Fibroblast of the aortic adventitia (primary cell): ENCODE results near the gene COL4A2. TPM values are rescaled to one million over a fixed set of nuclear protein-coding genes. Genes with fewer than 3 reads are reported as not detected.
"Not testable (repeated sequence)": the region's sequence is repeated elsewhere in the genome, so short reads cannot be mapped to it uniquely, and the experiment has no call there.

Experiments used
- DNase-seq: peaks from one replicate; pipeline ENCODE4 v3.0.0-alpha.2; 2010; ENCODE audit warnings: low read depth
- H3K4me3 ChIP-seq: 2 replicates; pipeline ENCODE4 v1.5.1; 2011; ENCODE audit warnings: low read depth, mild to moderate bottlenecking, control low read depth, low read length, moderate library complexity
- total RNA-seq: library from RNA; depleted of rRNA; stranded (reverse); fragments of >200 nt; gene quantifications from 2 replicates; pipeline ENCODE4 v1.2.3, GENCODE V29; 2012; ENCODE audit warnings: low replicate concordance
- TF ChIP-seq, protein P1 (sequence below): IDR thresholded peaks from 2 replicates; pipeline ENCODE4 v1.5.1; 2011; ENCODE audit warnings: mild to moderate bottlenecking, low read length, control low read depth, inconsistent platforms; ENCODE audit not compliant: insufficient read depth

The COL4A2 gene
- total RNA-seq, 1 donor = 53.3 TPM

DNA sequence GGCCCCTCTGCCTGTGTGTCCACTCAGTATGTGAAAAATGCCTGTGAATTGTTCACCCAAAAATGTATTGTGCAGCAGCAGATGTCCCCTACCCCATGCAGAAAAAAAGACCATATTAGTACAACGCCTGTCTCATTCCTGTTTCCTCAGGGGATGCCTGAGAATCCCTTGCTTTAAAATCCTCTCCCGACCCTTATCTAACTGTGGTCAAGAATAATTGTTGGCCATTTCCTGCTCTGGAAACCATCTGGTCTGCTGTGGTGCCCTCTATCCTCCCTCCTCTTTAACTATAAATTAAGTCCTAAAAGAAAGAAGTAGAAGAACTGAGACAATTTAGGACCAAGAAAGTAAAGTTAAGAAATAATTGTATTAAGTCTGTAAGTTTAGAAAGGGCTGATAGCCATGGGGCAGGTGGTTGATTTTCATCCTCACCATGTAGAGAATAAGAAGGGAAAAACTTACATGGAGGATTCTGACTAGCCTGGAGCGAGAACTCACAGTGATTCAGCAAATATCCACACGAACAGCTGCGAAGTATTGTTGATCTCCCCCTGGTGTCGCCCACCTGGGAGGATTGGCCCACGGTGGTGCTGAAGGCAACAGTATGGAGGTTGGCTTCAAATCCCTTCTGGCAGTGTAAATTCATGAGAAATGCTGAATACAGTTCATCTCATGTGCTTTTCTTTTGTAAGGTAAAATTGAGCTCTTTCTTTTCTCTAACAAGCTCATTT, 85.6 kb downstream of the COL4A2 start:
- H3K4me3 ChIP-seq = no peak overlapping the region
- peak; percentile 84 for DNase-seq
- TF ChIP-seq, protein P1, sequence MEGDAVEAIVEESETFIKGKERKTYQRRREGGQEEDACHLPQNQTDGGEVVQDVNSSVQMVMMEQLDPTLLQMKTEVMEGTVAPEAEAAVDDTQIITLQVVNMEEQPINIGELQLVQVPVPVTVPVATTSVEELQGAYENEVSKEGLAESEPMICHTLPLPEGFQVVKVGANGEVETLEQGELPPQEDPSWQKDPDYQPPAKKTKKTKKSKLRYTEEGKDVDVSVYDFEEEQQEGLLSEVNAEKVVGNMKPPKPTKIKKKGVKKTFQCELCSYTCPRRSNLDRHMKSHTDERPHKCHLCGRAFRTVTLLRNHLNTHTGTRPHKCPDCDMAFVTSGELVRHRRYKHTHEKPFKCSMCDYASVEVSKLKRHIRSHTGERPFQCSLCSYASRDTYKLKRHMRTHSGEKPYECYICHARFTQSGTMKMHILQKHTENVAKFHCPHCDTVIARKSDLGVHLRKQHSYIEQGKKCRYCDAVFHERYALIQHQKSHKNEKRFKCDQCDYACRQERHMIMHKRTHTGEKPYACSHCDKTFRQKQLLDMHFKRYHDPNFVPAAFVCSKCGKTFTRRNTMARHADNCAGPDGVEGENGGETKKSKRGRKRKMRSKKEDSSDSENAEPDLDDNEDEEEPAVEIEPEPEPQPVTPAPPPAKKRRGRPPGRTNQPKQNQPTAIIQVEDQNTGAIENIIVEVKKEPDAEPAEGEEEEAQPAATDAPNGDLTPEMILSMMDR = no peak

DNA sequence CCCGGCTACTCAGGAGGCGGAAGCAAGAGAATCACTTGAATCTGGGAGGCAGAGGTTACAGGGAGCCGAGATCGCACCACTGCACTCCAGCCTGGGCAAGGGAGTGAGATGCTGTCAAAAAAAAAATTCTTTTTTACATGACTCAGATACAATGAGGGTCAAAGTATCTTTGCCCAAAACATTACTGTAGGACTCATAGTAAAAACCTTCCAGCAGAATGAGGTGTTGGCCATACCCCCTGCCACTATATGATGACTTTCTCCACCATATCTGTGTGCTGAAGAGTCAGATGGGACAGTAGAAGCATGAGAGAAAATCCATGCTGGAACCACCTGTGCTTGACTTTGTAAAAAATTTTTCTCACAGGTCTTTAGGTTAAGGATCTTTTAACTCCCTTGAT, 86.7 kb downstream of the COL4A2 start:
- no peak for DNase-seq
- H3K4me3 ChIP-seq = no peak overlapping the region
- TF ChIP-seq, protein P1 = no peak

DNA sequence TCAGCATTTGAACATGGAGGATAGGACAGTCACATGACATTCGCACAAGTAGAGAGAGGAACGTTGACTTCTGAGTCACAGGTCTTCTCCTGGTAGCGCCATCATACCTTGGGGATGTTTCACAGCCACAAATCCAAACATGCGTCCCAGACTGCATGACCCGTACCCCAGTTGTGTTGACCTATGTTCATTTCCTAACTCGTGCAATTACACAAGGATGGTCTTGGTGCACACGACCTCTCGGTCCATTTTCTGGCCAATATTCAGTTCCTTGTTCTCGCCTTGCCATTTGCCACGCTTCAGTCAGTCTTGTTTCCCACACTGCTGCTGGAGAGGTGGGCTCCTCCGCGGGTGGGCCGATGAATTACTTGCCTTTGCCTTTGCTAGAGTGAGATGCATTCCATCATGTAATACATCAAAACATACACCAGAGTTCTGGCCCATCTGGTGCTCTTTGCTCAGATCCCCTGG, 87.3 kb downstream of the COL4A2 start:
- no peak overlapping the region for H3K4me3 ChIP-seq
- no peak for DNase-seq
- TF ChIP-seq, protein P1 = no peak

DNA sequence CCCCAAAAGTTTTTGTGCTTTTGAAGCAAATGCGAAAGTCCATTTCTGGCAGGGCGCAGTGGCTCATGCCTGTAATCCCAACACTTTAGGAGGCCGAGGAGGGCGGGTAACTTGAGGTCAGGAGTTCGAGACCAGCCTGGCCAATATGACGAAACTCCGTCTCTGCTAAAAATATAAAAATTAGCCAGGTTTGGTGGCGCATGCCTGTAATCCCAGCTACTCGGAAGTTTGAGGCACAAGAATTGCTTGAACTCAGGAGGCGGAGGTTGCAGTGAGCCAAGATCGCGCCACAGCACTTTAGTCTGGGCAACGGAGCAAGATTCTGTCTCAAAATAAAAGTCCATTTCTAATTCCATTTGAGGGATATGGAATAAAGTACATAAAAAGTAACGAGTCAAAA, 88.5 kb downstream of the COL4A2 start:
- H3K4me3 ChIP-seq, DNase-seq: not testable (repeated sequence)

DNA sequence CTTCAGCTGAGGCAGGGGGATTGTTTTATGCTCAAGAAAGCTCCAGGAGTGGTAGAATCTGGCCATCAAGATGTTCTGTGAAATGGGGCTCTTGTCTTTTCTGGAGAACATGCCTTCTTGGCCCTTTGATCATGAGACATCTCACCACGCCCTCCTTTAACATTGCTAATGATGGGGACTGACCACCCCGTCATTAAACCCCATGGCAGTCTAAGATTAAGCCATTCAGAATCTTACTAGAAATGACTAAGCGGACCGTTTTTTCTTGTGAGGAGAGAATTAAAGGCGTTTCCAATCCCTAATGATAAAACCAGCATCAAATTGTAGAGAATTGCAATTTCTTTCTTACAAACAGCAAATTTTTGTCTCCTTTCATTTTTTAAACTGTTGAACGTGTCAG, 89.4 kb downstream of the COL4A2 start:
- H3K4me3 ChIP-seq = peak overlapping the region; percentile 9
- DNase-seq = no peak
- TF ChIP-seq, protein P1 = no peak

DNA sequence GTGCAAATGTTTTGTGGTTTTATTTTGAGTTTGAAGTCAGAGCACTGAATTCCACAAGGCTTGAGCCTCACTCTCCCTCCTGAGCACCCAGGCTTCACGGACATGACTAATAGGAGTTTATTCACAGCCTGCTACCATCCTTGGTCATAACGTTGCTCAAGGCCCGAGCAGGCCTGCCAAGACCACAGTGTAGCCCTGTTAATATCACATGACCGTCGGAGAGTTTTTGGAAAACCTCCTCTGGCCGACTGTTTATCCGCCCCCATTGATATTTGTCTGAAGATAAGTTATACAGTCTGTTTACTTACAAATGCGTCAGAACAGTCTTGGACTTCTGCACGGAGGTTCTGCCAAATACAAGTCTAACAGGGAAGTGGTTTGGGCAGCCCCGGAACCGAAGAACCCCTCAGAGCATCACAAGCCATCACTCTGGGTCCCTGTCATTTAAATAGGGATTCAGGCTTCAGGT, 89.9 kb downstream of the COL4A2 start:
- H3K4me3 ChIP-seq = peak overlapping the region; percentile 26
- DNase-seq = peak; percentile 100
- TF ChIP-seq, protein P1 = no peak

DNA sequence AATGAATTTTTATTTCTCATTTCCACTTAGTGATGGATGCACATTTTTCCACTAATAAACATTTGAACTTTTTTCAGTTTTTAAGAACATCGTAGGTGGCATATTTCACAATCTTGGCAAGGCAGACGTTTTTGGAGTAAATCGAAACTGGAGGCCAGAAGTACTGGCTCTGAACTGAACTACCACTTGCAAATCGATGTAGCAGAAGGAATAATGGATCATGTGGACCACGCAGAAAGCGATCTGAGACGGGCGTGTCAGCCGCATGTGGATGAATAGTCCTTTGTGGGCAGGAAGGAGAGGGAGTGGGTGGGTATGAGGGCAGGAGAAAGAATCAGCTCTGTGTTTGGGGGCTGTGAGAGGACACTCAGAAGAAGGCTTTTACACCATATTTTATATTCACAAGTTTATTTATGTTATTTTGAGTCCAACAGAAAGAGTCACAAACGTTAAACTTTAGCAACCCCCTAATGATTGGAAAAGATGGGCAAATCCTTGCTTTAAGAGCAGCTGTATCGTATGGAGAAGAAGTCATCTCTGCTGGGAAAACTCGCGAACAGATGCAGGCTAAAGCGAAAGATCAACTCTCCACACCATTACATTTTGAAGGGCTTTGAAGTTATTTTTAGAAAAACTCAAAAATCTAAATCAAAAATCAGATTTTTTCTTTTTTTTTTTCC, 90.5 kb downstream of the COL4A2 start:
- DNase-seq = peak; percentile 94
- H3K4me3 ChIP-seq = peak overlapping the region; percentile 48
- TF ChIP-seq, protein P1 = no peak
